ENCODE data around the gene DMGDH. TPM values are rescaled to one million over a fixed set of nuclear protein-coding genes. Genes with fewer than 3 reads are reported as not detected.

The DMGDH gene
- total and polyA plus RNA-seq, 2 donors = 0.99 to 1.1 TPM

- Histone ChIP-seq H3K4me1 (ENCODE audit: control insufficient read depth in 2 of 2, insufficient read depth in 2 of 2, low read length in 2 of 2) (peaks cover 3 to 7% of the 10 kb centered on the region in 2 donors), H3K27ac (ENCODE audit: low read depth in 1 of 2, low read length in 1 of 2) (no peak overlapping the region), H3K9me3 (ENCODE audit: control insufficient read depth in 2 of 2, insufficient read depth in 1 of 2, low read length in 1 of 2) (no peaks in the 10 kb centered on the region), H3K4me3 (ENCODE audit: low read length in 2 of 2) (no peak overlapping the region), H3K27me3 (ENCODE audit: control insufficient read depth in 2 of 2, insufficient read depth in 1 of 2, low read length in 1 of 2) (no peaks in the 10 kb centered on the region), H3K36me3 (ENCODE audit: control insufficient read depth in 2 of 2, insufficient read depth in 2 of 2, low read length in 1 of 2) (no peaks in the 10 kb centered on the region)
- no peak for DNase-seq (ENCODE audit: low read depth in 6 of 9, low spot score in 9 of 9)
These were observed 89.6 kb downstream of the DMGDH start for GRCh38 chr5:78979909-78980308.

- peaks cover 3 to 7% of the 10 kb centered on the region in 2 donors for H3K4me1 ChIP-seq (ENCODE audit: control insufficient read depth in 2 of 2, insufficient read depth in 2 of 2, low read length in 2 of 2)
- no peak overlapping the region for H3K27ac ChIP-seq (ENCODE audit: low read depth in 1 of 2, low read length in 1 of 2)
- no peaks in the 10 kb centered on the region for H3K36me3 ChIP-seq (ENCODE audit: control insufficient read depth in 2 of 2, insufficient read depth in 2 of 2, low read length in 1 of 2)
- H3K9me3 ChIP-seq (ENCODE audit: control insufficient read depth in 2 of 2, insufficient read depth in 1 of 2, low read length in 1 of 2) = no peaks in the 10 kb centered on the region
- no peaks in the 10 kb centered on the region for H3K27me3 ChIP-seq (ENCODE audit: control insufficient read depth in 2 of 2, insufficient read depth in 1 of 2, low read length in 1 of 2)
- no peak for DNase-seq (ENCODE audit: low read depth in 6 of 9, low spot score in 9 of 9)
- no peak overlapping the region for H3K4me3 ChIP-seq (ENCODE audit: low read length in 2 of 2)
- WGBS = 94% methylated on average over 7 of the region's 7 CpGs
These were observed 90.2 kb downstream of the DMGDH start for GRCh38 chr5:78979117-78979742.

GRCh38 chr5:78975035-78975434 is 94.4 kb downstream of the DMGDH start:
- H3K36me3 ChIP-seq (ENCODE audit: control insufficient read depth in 2 of 2, insufficient read depth in 2 of 2, low read length in 1 of 2) = no peaks in the 10 kb centered on the region
- 94% methylated on average over 8 of the region's 8 CpGs for WGBS
- no peaks in the 10 kb centered on the region for H3K9me3 ChIP-seq (ENCODE audit: control insufficient read depth in 2 of 2, insufficient read depth in 1 of 2, low read length in 1 of 2)
- H3K27ac ChIP-seq (ENCODE audit: low read depth in 1 of 2, low read length in 1 of 2) = no peak overlapping the region
- no peaks in the 10 kb centered on the region for H3K27me3 ChIP-seq (ENCODE audit: control insufficient read depth in 2 of 2, insufficient read depth in 1 of 2, low read length in 1 of 2)
- no peak overlapping the region for H3K4me3 ChIP-seq (ENCODE audit: low read length in 2 of 2)
- H3K4me1 ChIP-seq (ENCODE audit: control insufficient read depth in 2 of 2, insufficient read depth in 2 of 2, low read length in 2 of 2) = peaks cover 3% of the 10 kb centered on the region in 2 donors
- DNase-seq (ENCODE audit: low read depth in 6 of 9, low spot score in 9 of 9) = no peak

- Histone ChIP-seq H3K4me3 (ENCODE audit: low read length in 2 of 2) (no peak overlapping the region), H3K27me3 (ENCODE audit: control insufficient read depth in 2 of 2, insufficient read depth in 1 of 2, low read length in 1 of 2) (no peaks in the 10 kb centered on the region), H3K27ac (ENCODE audit: low read depth in 1 of 2, low read length in 1 of 2) (no peak overlapping the region), H3K36me3 (ENCODE audit: control insufficient read depth in 2 of 2, insufficient read depth in 2 of 2, low read length in 1 of 2) (no peaks in the 10 kb centered on the region), H3K9me3 (ENCODE audit: control insufficient read depth in 2 of 2, insufficient read depth in 1 of 2, low read length in 1 of 2) (no peaks in the 10 kb centered on the region), H3K4me1 (ENCODE audit: control insufficient read depth in 2 of 2, insufficient read depth in 2 of 2, low read length in 2 of 2) (peaks cover 3% of the 10 kb centered on the region in 2 donors)
- no peak for DNase-seq (ENCODE audit: low read depth in 6 of 9, low spot score in 9 of 9)
- WGBS = 97% methylated on average over 2 of the region's 2 CpGs
These were observed 94.9 kb downstream of the DMGDH start for GRCh38 chr5:78974601-78975000.

DNA sequence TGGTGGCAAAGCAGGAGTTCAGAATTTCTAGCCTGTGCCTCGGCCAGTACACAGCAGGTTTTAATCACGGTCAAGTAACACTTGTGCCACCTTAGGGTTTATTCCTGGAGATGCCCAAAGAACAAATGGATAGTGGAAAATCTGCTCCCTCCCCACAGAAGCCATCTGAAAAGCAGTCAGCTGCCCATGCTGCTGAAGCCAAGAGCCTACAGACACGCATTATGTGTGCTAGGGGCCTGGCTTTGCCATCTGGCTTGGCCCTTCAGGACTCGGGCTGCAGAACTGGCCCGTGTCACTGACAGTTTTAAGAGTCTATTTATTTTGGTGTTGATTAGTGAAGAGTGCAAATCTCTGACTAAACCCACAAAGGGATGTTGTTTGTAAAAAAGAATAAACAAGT is 95.5 kb downstream of the DMGDH start:
- Histone ChIP-seq H3K36me3 (ENCODE audit: control insufficient read depth in 2 of 2, insufficient read depth in 2 of 2, low read length in 1 of 2) (no peaks in the 10 kb centered on the region), H3K27ac (ENCODE audit: low read depth in 1 of 2, low read length in 1 of 2) (no peak overlapping the region), H3K4me3 (ENCODE audit: low read length in 2 of 2) (no peak overlapping the region), H3K27me3 (ENCODE audit: control insufficient read depth in 2 of 2, insufficient read depth in 1 of 2, low read length in 1 of 2) (no peaks in the 10 kb centered on the region), H3K4me1 (ENCODE audit: control insufficient read depth in 2 of 2, insufficient read depth in 2 of 2, low read length in 2 of 2) (peaks cover 3% of the 10 kb centered on the region in 2 donors), H3K9me3 (ENCODE audit: control insufficient read depth in 2 of 2, insufficient read depth in 1 of 2, low read length in 1 of 2) (no peaks in the 10 kb centered on the region)
- 96% methylated on average over 5 of the region's 5 CpGs for WGBS
- DNase-seq (ENCODE audit: low read depth in 6 of 9, low spot score in 9 of 9) = no peak

GRCh38 chr5:78972654-78973428 is 96.6 kb downstream of the DMGDH start:
- Histone ChIP-seq H3K27ac (ENCODE audit: low read depth in 1 of 2, low read length in 1 of 2) (peak overlapping the region in 1 of 2 donors; percentile 43), H3K36me3 (ENCODE audit: control insufficient read depth in 2 of 2, insufficient read depth in 2 of 2, low read length in 1 of 2) (no peaks in the 10 kb centered on the region), H3K9me3 (ENCODE audit: control insufficient read depth in 2 of 2, insufficient read depth in 1 of 2, low read length in 1 of 2) (no peaks in the 10 kb centered on the region), H3K4me1 (ENCODE audit: control insufficient read depth in 2 of 2, insufficient read depth in 2 of 2, low read length in 2 of 2) (peaks cover 3% of the 10 kb centered on the region in 2 donors), H3K27me3 (ENCODE audit: control insufficient read depth in 2 of 2, insufficient read depth in 1 of 2, low read length in 1 of 2) (no peaks in the 10 kb centered on the region), H3K4me3 (ENCODE audit: low read length in 2 of 2) (no peak overlapping the region)
- DNase-seq (ENCODE audit: low read depth in 6 of 9, low spot score in 9 of 9) = no peak
- WGBS = 70% methylated on average over 7 of the region's 7 CpGs

DNA sequence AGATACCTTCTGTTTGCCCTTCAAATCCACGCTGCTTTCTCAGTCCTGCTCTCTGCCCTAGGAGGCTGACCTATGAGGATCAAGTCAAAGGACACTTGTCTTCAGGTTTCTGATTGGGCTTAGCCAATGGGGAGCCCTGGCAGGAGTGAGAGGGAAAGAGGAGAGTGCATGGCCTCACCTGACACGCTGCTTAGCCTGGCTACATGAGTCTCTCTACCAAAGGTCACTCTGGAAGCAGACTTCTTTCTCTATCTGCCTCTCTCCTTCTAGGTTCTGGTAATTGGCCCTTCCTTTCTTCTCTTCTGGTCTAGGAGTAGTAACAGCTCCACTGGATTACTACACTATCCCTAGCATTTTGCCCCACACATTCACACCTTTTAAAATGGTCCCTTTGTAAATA is 97.5 kb downstream of the DMGDH start:
- Histone ChIP-seq H3K27ac (ENCODE audit: low read depth in 1 of 2, low read length in 1 of 2) (no peak overlapping the region), H3K36me3 (ENCODE audit: control insufficient read depth in 2 of 2, insufficient read depth in 2 of 2, low read length in 1 of 2) (no peaks in the 10 kb centered on the region), H3K9me3 (ENCODE audit: control insufficient read depth in 2 of 2, insufficient read depth in 1 of 2, low read length in 1 of 2) (no peaks in the 10 kb centered on the region), H3K27me3 (ENCODE audit: control insufficient read depth in 2 of 2, insufficient read depth in 1 of 2, low read length in 1 of 2) (no peaks in the 10 kb centered on the region), H3K4me1 (ENCODE audit: control insufficient read depth in 2 of 2, insufficient read depth in 2 of 2, low read length in 2 of 2) (peaks cover 3% of the 10 kb centered on the region in 2 donors), H3K4me3 (ENCODE audit: low read length in 2 of 2) (no peak overlapping the region)
- 50% methylated on average over 2 of the region's 2 CpGs for WGBS
- DNase-seq (ENCODE audit: low read depth in 6 of 9, low spot score in 9 of 9) = no peak

DNA sequence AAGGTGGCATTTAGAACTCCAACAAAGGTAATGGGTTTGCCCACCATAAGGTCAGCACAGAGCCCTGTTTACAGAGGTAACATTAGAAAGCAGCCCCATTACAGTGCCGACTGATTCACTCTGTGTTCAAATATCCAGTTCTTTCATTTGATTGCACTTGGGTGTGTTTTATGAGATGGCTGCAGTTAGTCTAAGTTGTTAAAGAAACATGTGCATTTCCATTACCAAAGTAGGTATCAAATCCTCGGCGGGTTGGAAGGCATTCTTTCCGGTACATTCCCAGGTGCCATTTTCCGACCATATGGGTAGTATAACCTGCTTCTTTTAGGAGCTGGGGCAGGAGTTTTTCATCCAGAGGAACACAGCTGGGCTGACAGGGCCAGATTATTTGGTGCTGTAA is 100.7 kb downstream of the DMGDH start:
- Histone ChIP-seq H3K9me3 (ENCODE audit: control insufficient read depth in 2 of 2, insufficient read depth in 1 of 2, low read length in 1 of 2) (no peaks in the 10 kb centered on the region), H3K27me3 (ENCODE audit: control insufficient read depth in 2 of 2, insufficient read depth in 1 of 2, low read length in 1 of 2) (no peaks in the 10 kb centered on the region), H3K27ac (ENCODE audit: low read depth in 1 of 2, low read length in 1 of 2) (no peak overlapping the region), H3K4me3 (ENCODE audit: low read length in 2 of 2) (no peak overlapping the region), H3K36me3 (ENCODE audit: control insufficient read depth in 2 of 2, insufficient read depth in 2 of 2, low read length in 1 of 2) (no peaks in the 10 kb centered on the region), H3K4me1 (ENCODE audit: control insufficient read depth in 2 of 2, insufficient read depth in 2 of 2, low read length in 2 of 2) (peaks cover 0 to 3% of the 10 kb centered on the region in 2 donors)
- no peak for DNase-seq (ENCODE audit: low read depth in 6 of 9, low spot score in 9 of 9)
- 98% methylated on average over 5 of the region's 5 CpGs for WGBS

- no peak overlapping the region for H3K4me3 ChIP-seq (ENCODE audit: low read length in 2 of 2)
- H3K9me3 ChIP-seq (ENCODE audit: control insufficient read depth in 2 of 2, insufficient read depth in 1 of 2, low read length in 1 of 2) = no peaks in the 10 kb centered on the region
- H3K4me1 ChIP-seq (ENCODE audit: control insufficient read depth in 2 of 2, insufficient read depth in 2 of 2, low read length in 2 of 2) = no peaks in the 10 kb centered on the region
- H3K36me3 ChIP-seq (ENCODE audit: control insufficient read depth in 2 of 2, insufficient read depth in 2 of 2, low read length in 1 of 2) = no peaks in the 10 kb centered on the region
- WGBS = 87% methylated on average over 2 of the region's 2 CpGs
- DNase-seq (ENCODE audit: low read depth in 6 of 9, low spot score in 9 of 9) = peak in 8 of 9 donors; percentile 38 to 85 (median 62)
- H3K27me3 ChIP-seq (ENCODE audit: control insufficient read depth in 2 of 2, insufficient read depth in 1 of 2, low read length in 1 of 2) = no peaks in the 10 kb centered on the region
- H3K27ac ChIP-seq (ENCODE audit: low read depth in 1 of 2, low read length in 1 of 2) = no peak overlapping the region
These were observed 104.6 kb downstream of the DMGDH start for GRCh38 chr5:78964889-78965288.
